Ishikawa (cell line): ENCODE results near the gene GIT2.

Experiments used
- CEBPB ChIP-seq: IDR thresholded peaks from 2 replicates; pipeline ENCODE4 v1.6.1; 2012
- EGR1 ChIP-seq: IDR thresholded peaks from 2 replicates; pipeline ENCODE4 v1.6.1; 2012
- EP300 ChIP-seq: IDR thresholded peaks from 2 replicates; pipeline ENCODE4 v1.6.1; 2012; ENCODE audit warnings: borderline replicate concordance
- FOXM1 ChIP-seq: IDR thresholded peaks from 2 replicates; pipeline ENCODE4 v1.6.1; 2012; ENCODE audit warnings: low read depth, borderline replicate concordance
- NFIC ChIP-seq: IDR thresholded peaks from 2 replicates; pipeline ENCODE4 v1.6.1; 2012
- RAD21 ChIP-seq: IDR thresholded peaks from 2 replicates; pipeline ENCODE4 v1.6.1; 2012; ENCODE audit warnings: low read depth
- TAF1 ChIP-seq: IDR thresholded peaks from 2 replicates; pipeline ENCODE4 v1.6.1; 2012; ENCODE audit warnings: low read depth, mild to moderate bottlenecking
- TEAD4 ChIP-seq: IDR thresholded peaks from 2 replicates; pipeline ENCODE4 v1.6.1; 2012
- YY1 ChIP-seq: IDR thresholded peaks from 2 replicates; pipeline ENCODE4 v1.6.1; 2012; ENCODE audit warnings: low read depth
- ZBTB7A ChIP-seq: IDR thresholded peaks from 2 replicates; pipeline ENCODE4 v1.6.1; 2012; ENCODE audit warnings: low read depth
- TF ChIP-seq, protein P1 (sequence below): IDR thresholded peaks from 2 replicates; pipeline ENCODE4 v1.6.1; 2012; ENCODE audit warnings: low read depth, mild to moderate bottlenecking
- TF ChIP-seq, protein P2 (sequence below): IDR thresholded peaks from 2 replicates; pipeline ENCODE4 v1.6.1; 2012
- TF ChIP-seq, protein P3 (sequence below): IDR thresholded peaks from 2 replicates; pipeline ENCODE4 v1.6.1; 2012

DNA sequence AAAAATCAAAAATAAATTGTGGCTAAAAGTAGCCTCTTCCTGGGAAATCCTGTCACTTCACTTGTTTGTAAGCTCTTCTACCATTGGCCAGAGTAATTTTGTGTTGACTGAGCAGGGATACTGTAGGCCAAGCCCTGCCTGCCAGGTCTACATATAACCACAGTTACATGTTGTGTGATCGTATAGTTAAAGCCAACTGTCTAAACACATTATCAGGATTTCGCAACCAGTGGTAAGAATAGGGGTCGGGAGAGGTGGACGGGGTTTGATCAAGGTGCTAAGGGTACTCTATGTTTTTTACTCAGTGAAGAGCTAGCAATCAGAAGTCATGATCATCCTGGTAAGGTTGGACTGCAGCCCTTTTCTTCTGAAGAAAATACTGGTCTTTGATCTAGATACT, 16.5 kb upstream of the GIT2 start:
- TF ChIP-seq, protein P1, sequence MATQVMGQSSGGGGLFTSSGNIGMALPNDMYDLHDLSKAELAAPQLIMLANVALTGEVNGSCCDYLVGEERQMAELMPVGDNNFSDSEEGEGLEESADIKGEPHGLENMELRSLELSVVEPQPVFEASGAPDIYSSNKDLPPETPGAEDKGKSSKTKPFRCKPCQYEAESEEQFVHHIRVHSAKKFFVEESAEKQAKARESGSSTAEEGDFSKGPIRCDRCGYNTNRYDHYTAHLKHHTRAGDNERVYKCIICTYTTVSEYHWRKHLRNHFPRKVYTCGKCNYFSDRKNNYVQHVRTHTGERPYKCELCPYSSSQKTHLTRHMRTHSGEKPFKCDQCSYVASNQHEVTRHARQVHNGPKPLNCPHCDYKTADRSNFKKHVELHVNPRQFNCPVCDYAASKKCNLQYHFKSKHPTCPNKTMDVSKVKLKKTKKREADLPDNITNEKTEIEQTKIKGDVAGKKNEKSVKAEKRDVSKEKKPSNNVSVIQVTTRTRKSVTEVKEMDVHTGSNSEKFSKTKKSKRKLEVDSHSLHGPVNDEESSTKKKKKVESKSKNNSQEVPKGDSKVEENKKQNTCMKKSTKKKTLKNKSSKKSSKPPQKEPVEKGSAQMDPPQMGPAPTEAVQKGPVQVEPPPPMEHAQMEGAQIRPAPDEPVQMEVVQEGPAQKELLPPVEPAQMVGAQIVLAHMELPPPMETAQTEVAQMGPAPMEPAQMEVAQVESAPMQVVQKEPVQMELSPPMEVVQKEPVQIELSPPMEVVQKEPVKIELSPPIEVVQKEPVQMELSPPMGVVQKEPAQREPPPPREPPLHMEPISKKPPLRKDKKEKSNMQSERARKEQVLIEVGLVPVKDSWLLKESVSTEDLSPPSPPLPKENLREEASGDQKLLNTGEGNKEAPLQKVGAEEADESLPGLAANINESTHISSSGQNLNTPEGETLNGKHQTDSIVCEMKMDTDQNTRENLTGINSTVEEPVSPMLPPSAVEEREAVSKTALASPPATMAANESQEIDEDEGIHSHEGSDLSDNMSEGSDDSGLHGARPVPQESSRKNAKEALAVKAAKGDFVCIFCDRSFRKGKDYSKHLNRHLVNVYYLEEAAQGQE: no peak
- TF ChIP-seq RAD21: no peak
- TF ChIP-seq NFIC: no peak
- no peak for TF ChIP-seq EP300
- TF ChIP-seq YY1: no peak
- TF ChIP-seq TAF1: no peak
- TF ChIP-seq, protein P2, sequence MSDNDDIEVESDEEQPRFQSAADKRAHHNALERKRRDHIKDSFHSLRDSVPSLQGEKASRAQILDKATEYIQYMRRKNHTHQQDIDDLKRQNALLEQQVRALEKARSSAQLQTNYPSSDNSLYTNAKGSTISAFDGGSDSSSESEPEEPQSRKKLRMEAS: no peak
- no peak for TF ChIP-seq FOXM1
- no peak for TF ChIP-seq CEBPB
- TF ChIP-seq, protein P3, sequence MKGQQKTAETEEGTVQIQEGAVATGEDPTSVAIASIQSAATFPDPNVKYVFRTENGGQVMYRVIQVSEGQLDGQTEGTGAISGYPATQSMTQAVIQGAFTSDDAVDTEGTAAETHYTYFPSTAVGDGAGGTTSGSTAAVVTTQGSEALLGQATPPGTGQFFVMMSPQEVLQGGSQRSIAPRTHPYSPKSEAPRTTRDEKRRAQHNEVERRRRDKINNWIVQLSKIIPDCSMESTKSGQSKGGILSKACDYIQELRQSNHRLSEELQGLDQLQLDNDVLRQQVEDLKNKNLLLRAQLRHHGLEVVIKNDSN: no peak
- TF ChIP-seq EGR1: no peak
- no peak for TF ChIP-seq TEAD4
- no peak for TF ChIP-seq ZBTB7A
